ENCODE measurements around the gene EMP3.
A peak's percentile ranks its signal among the peaks of the same experiment; 100 is the strongest.

EMP3 gene

DNA sequence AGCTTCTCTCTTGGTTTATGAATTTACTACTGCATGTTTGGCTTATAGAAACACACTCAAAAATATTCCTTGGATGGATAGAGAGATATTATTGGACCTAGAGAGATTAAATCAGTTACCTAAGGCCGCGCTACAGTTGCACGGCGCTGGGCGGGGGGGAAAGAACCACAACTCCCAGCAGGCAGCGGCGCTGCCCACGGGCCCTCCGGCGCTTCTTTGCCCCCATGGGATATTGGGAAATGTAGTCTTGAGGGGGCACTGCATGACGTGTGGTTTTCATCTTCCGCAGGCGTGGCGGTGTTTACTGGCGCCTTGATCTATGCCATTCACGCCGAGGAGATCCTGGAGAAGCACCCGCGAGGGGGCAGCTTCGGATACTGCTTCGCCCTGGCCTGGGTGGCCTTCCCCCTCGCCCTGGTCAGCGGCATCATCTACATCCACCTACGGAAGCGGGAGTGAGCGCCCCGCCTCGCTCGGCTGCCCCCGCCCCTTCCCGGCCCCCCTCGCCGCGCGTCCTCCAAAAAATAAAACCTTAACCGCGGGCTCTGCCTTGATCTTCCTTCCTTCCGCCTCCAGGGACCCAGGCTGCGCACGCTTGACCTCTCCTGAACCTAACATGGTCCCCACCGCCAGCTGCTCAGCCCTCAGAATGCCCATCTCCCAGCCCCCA, 4.8 kb downstream of the EMP3 start:
- no peak for TF ChIP-seq EZH2 (IDR thresholded peaks at IDR 0.05; ENCODE audit: borderline replicate concordance, low read depth, low read length, severe bottlenecking)
- TF ChIP-seq, protein P1, sequence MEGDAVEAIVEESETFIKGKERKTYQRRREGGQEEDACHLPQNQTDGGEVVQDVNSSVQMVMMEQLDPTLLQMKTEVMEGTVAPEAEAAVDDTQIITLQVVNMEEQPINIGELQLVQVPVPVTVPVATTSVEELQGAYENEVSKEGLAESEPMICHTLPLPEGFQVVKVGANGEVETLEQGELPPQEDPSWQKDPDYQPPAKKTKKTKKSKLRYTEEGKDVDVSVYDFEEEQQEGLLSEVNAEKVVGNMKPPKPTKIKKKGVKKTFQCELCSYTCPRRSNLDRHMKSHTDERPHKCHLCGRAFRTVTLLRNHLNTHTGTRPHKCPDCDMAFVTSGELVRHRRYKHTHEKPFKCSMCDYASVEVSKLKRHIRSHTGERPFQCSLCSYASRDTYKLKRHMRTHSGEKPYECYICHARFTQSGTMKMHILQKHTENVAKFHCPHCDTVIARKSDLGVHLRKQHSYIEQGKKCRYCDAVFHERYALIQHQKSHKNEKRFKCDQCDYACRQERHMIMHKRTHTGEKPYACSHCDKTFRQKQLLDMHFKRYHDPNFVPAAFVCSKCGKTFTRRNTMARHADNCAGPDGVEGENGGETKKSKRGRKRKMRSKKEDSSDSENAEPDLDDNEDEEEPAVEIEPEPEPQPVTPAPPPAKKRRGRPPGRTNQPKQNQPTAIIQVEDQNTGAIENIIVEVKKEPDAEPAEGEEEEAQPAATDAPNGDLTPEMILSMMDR (IDR thresholded peaks at IDR 0.05; ENCODE audit: borderline replicate concordance, extremely low read depth, low read length, poor library complexity, severe bottlenecking) = peak; percentile 42
- Histone ChIP-seq H2AFZ (ENCODE audit: low read depth, low read length) (peak overlapping the region; percentile 74), H3K4me2 (ENCODE audit: insufficient read depth, low read length) (peak overlapping the region; percentile 73), H3K9me3 (ENCODE audit: insufficient read depth, low read length, severe bottlenecking) (no peaks in the 10 kb centered on the region), H3K36me3 (ENCODE audit: insufficient read depth, low read length) (no peaks in the 10 kb centered on the region), H3K27ac (ENCODE audit: low read length) (peak overlapping the region; percentile 95), H3K27me3 (ENCODE audit: insufficient read depth, low read length, poor library complexity) (no peaks in the 10 kb centered on the region), H3K4me3 (ENCODE audit: low read depth in 1 of 2, low read length in 2 of 2) (peak overlapping the region; percentile 52 to 68), H3K79me2 (ENCODE audit: insufficient read depth, low read length) (no peaks in the 10 kb centered on the region; the same call in 1 of the 2 replicates), H3K4me1 (ENCODE audit: insufficient read depth, low read length) (peaks cover 63% of the 10 kb centered on the region), H3K9ac (ENCODE audit: low read depth, low read length) (peak overlapping the region; percentile 76), H4K20me1 (ENCODE audit: insufficient read depth, low read length) (no peaks in the 10 kb centered on the region)
- peak; percentile 71 for ATAC-seq (ENCODE audit: insufficient read depth, low read depth)
- DNase-seq = peak; percentile 92

DNA sequence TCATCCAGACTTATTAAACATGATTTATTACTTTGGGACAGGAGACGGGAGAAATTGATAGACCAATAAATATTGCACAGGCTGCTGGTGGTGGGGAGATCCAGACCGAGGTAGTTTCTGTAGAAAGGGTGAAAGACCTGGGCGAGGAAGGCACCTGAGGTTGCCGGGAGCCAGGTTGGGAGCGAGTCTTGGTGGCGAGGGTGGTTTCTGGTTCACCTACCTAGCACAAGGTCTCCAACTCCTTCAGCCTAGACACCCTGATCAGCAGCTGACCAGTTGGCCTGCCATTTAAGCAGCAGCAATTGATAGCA, 7.0 kb downstream of the EMP3 start:
- Histone ChIP-seq H4K20me1 (ENCODE audit: insufficient read depth, low read length) (no peaks in the 10 kb centered on the region), H3K36me3 (ENCODE audit: insufficient read depth, low read length) (no peaks in the 10 kb centered on the region), H3K4me1 (ENCODE audit: insufficient read depth, low read length) (peaks cover 51% of the 10 kb centered on the region), H3K9ac (ENCODE audit: low read depth, low read length) (peak overlapping the region; percentile 30), H3K27ac (ENCODE audit: low read length) (peak overlapping the region; percentile 55), H3K79me2 (ENCODE audit: insufficient read depth, low read length) (no peaks in the 10 kb centered on the region; the same call in 1 of the 2 replicates), H3K27me3 (ENCODE audit: insufficient read depth, low read length, poor library complexity) (no peaks in the 10 kb centered on the region), H2AFZ (ENCODE audit: low read depth, low read length) (peak overlapping the region; percentile 49), H3K9me3 (ENCODE audit: insufficient read depth, low read length, severe bottlenecking) (no peaks in the 10 kb centered on the region), H3K4me2 (ENCODE audit: insufficient read depth, low read length) (peak overlapping the region; percentile 85), H3K4me3 (ENCODE audit: low read depth in 1 of 2, low read length in 2 of 2) (peak overlapping the region in 1 of 2 experiments; percentile 45; a peak in 2 of 4 replicates)
- ATAC-seq (ENCODE audit: insufficient read depth, low read depth) = no peak
- DNase-seq = no peak
- no peak for TF ChIP-seq EZH2 (IDR thresholded peaks at IDR 0.05; ENCODE audit: borderline replicate concordance, low read depth, low read length, severe bottlenecking)
- TF ChIP-seq, protein P1 (IDR thresholded peaks at IDR 0.05; ENCODE audit: borderline replicate concordance, extremely low read depth, low read length, poor library complexity, severe bottlenecking) = no peak

DNA sequence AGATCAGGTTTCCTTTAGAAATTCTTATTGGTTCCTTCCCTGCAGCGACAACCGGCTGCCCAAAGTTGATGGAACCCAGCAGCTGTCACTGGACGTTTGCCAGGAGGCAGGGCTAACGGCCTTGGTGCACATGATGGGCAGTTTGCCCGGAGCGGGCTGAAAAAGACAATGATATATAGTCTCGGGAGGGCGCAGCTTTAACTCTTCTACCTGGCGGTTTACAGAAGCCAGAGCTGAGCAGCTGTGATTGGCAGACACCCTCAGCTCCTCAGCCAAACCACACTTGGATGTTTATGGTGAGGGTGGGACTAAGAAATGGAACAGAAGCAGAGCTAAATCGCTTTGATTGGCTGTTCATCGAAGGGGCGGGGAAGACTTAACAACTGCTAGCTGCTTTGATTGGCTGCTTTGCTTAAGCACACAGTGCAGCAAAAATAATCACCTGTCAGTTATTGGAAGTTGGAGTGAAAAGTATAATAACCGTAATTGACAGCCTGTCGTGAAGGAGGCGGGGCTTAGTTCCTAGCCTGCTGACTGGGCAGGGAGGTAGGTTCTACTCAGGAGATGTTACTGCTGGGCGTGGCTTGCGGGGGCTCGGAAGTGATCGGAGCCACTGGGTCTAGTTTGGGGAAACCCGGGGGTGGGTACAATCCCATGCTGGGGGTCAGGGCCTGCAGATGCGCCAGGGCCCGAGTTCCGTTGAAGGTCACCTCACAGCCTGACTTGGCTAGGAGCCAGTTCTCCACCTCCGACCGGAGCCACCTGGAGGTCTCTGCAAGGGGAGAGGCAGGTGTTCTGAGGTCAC, 7.5 kb downstream of the EMP3 start:
- peak overlapping the region; percentile 85 for H3K4me2 ChIP-seq (ENCODE audit: insufficient read depth, low read length)
- peak overlapping the region; percentile 86 for H3K27ac ChIP-seq (ENCODE audit: low read length)
- peak overlapping the region; percentile 73 for H2AFZ ChIP-seq (ENCODE audit: low read depth, low read length)
- H3K27me3 ChIP-seq (ENCODE audit: insufficient read depth, low read length, poor library complexity) = no peaks in the 10 kb centered on the region
- no peaks in the 10 kb centered on the region; the same call in 1 of the 2 replicates for H3K79me2 ChIP-seq (ENCODE audit: insufficient read depth, low read length)
- TF ChIP-seq, protein P1 (IDR thresholded peaks at IDR 0.05; ENCODE audit: borderline replicate concordance, extremely low read depth, low read length, poor library complexity, severe bottlenecking) = no peak
- TF ChIP-seq EZH2 (IDR thresholded peaks at IDR 0.05; ENCODE audit: borderline replicate concordance, low read depth, low read length, severe bottlenecking) = no peak
- peak; percentile 67 for ATAC-seq (ENCODE audit: insufficient read depth, low read depth)
- no peaks in the 10 kb centered on the region for H4K20me1 ChIP-seq (ENCODE audit: insufficient read depth, low read length)
- H3K36me3 ChIP-seq (ENCODE audit: insufficient read depth, low read length) = no peaks in the 10 kb centered on the region
- H3K9me3 ChIP-seq (ENCODE audit: insufficient read depth, low read length, severe bottlenecking) = no peaks in the 10 kb centered on the region
- peak overlapping the region; percentile 76 for H3K9ac ChIP-seq (ENCODE audit: low read depth, low read length)
- peak; percentile 89 for DNase-seq
- peaks cover 51% of the 10 kb centered on the region for H3K4me1 ChIP-seq (ENCODE audit: insufficient read depth, low read length)
- peak overlapping the region; percentile 33 to 64 for H3K4me3 ChIP-seq (ENCODE audit: low read depth in 1 of 2, low read length in 2 of 2)
